Motor neuron (in vitro differentiated cells): ENCODE results near the gene GALNT10. TPM values are rescaled to one million over a fixed set of nuclear protein-coding genes. Genes with fewer than 3 reads are reported as not detected.
A peak's percentile ranks its signal among the peaks of the same experiment; 100 is the strongest.

ENCODE experiments used
- ATAC-seq, 8 experiments: fragments of 200-7000 bp; cut with Tn5 transposase; replicated peaks in 6 of 8; 2 replicates each; pipeline ENCODE4 v1.8.0; 2021; ENCODE audit warnings: mild to moderate bottlenecking in 8 of 8, moderate library complexity in 8 of 8
- H3K27ac ChIP-seq, 2 donors: fragments of 250-450 bp; sonication (Bioruptor Pico); 2 replicates each; pipeline ENCODE4 v1.9.0; 2021; ENCODE audit warnings: antibody characterized with exemption in 2 of 2, mild to moderate bottlenecking in 2 of 2, moderate library complexity in 1 of 2
- H3K4me1 ChIP-seq, 2 donors: fragments of 250-450 bp; sonication (Bioruptor Pico); replicated peaks in 1 of 2; 2 replicates each; pipeline ENCODE4 v1.6.1; 2021; ENCODE audit warnings: antibody characterized with exemption in 2 of 2, mild to moderate bottlenecking in 2 of 2, moderate library complexity in 1 of 2
- H3K4me3 ChIP-seq, 5 donors: fragments of 250-450 bp; sonication (Bioruptor Pico); 2 replicates each; pipeline ENCODE4 v1.9.0; 2021; ENCODE audit warnings: antibody characterized with exemption in 5 of 5, mild to moderate bottlenecking in 5 of 5, moderate library complexity in 4 of 5
- WGBS, 10 experiments: fragments of 450-650 bp; shearing (Covaris generic); methylation state at CpG; one replicate each; pipeline ENCODE4 v1.0.0; 2022; 5-methylcytosine and 5-hydroxymethylcytosine counted together
- in situ Hi-C, 9 experiments: fragments of 400-800 bp; cut with MboI; loops; one replicate each; pipeline ENCODE4 v1.15.0; 2021; ENCODE audit warnings: low sequenced_read_pairs in 9 of 9, low pct_unique_long_range_greater_than_20kb in 2 of 9; ENCODE audit not compliant: unreplicated experiment in 9 of 9
- total RNA-seq, 8 experiments: library from RNA; unstranded; fragments of 300-600 nt; gene quantifications; 2 replicates each; pipeline versions ENCODE4 v1.2.3 to v1.2.4, GENCODE V29; 2022

The GALNT10 gene
- total RNA-seq, 8 experiments from 2014 or later = 2.8 to 33.3 (median 7.5) TPM

DNA sequence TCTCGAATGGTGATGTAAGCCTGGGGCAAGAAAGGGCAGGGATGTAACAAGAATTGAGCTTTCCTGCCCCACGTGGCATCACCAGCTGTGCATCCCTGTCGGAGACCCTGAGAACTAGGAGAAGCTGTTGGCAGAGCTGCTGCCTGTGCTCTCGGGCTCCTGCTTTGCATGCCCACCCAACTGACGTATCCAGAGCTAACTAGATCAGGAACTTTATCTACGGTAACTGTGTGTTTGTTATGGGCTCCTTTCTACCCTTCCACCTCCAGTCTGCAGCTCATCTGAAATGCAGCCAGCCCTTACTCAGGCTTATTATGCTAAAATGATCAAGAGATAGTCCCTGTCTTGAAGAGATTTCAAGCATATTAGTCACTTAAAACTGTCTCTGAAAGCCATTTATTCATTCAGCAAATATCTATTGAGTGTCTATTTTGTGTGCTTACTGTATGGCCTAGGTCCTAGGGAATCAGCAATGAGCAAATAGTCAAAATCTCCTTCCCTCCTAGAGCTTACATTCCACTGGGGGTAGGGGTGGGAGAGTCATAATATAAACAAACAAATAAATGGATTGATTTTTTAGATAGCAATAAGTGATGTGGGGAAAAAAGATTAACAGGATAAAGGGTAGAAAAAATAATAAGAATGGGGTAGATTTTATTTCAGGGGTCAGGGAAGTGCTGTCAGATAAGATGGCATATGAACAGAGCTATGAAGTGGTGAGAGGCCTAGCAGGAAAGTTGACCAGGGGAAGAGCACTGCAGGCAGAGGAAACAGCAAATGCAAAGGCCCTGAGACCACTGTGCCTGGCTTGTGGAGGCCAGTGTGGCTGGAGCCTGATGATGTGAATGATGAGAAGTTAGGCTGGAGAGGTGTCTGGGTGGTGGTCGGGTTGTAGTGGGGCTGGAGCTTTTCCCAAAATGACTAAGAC is 118.2 kb downstream of the GALNT10 start:
- H3K27ac ChIP-seq = no peak overlapping the region
- in situ Hi-C loops = no loop called here
- WGBS, 10 experiments = 0 to 100% (median 71%) methylated on average over 1 to 7 of the region's 7 CpGs; no CpG with 5 or more reads in 1 of the 10 experiments
- peaks cover 0 to 4% of the 10 kb centered on the region in 2 donors for H3K4me1 ChIP-seq
- no peak overlapping the region for H3K4me3 ChIP-seq
- peak in 3 of 8 experiments; percentile 69 to 92 (median 90) for ATAC-seq

GRCh38 chr5:154309371-154309745 is 118.8 kb downstream of the GALNT10 start:
- ATAC-seq = peak in 2 of 8 experiments; percentile 11 to 29
- peaks cover 0 to 4% of the 10 kb centered on the region in 2 donors for H3K4me1 ChIP-seq
- 0 to 83% (median 80%) methylated on average over 1 of the region's 1 CpG; no CpG with 5 or more reads in 4 of the 10 experiments for WGBS, 10 experiments
- no peak overlapping the region for H3K4me3 ChIP-seq
- in situ Hi-C loops = no loop called here
- H3K27ac ChIP-seq = no peak overlapping the region

DNA sequence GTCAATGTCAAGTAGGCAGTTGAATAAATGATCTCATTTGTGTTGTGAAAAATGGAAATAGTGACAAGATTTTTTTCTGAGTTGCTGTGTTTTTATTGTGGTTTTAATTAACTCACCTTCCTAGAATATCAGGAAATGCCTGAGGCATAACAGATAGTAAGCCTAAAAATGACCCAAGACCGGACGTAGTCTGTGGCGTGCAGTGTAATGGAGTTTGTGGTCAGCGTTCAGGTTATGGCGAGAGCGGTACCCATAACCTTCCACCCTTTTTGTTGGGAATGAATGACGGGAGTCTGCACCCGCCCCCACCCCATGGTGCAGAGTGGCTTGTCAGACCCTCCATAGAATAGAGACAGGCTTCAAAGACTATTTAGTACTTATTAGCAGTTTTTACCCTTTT is 119.3 kb downstream of the GALNT10 start:
- peaks cover 0 to 4% of the 10 kb centered on the region in 2 donors for H3K4me1 ChIP-seq
- ATAC-seq = no peak
- no peak overlapping the region for H3K27ac ChIP-seq
- no peak overlapping the region for H3K4me3 ChIP-seq
- 80 to 100% (median 91%) methylated on average over 1 to 8 of the region's 8 CpGs; no CpG with 5 or more reads in 2 of the 10 experiments for WGBS, 10 experiments
- in situ Hi-C loops = no loop called here

DNA sequence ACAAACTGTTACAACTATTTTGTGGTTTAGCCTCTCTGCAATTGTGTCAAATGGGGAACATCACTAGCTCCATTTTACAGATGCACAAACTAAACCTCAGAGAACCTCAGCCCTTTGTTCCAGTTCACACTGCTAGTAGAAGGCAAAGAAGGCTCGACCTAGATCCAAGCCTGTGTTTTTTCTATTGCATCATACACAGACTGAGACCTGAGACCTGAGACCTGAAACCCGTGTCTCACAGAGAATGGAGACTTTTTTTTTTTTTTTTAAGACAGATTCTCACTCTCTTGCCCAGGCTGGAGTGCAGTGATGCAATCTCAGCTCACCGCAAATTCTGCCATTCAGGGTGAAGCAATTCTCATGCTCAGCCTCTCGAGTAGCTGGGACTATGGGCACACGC is 120.8 kb downstream of the GALNT10 start:
- WGBS, 10 experiments = 33 to 100% (median 80%) methylated on average over 1 to 3 of the region's 5 CpGs; no CpG with 5 or more reads in 3 of the 10 experiments
- peaks cover 0 to 7% of the 10 kb centered on the region in 2 donors for H3K4me1 ChIP-seq
- in situ Hi-C loops = no loop called here
- H3K4me3 ChIP-seq = no peak overlapping the region
- no peak overlapping the region for H3K27ac ChIP-seq
- no peak for ATAC-seq

- no peak for ATAC-seq
- Histone ChIP-seq H3K4me3 (no peak overlapping the region), H3K27ac (no peak overlapping the region), H3K4me1 (peaks cover 0 to 9% of the 10 kb centered on the region in 2 donors)
- 93 to 100% (median 100%) methylated on average over 1 to 3 of the region's 3 CpGs; no CpG with 5 or more reads in 1 of the 10 experiments for WGBS, 10 experiments
- in situ Hi-C loops = no loop called here
Observed at GRCh38 chr5:154312000-154312399, 121.5 kb downstream of the GALNT10 start.

GRCh38 chr5:154312576-154312975 is 122.0 kb downstream of the GALNT10 start:
- in situ Hi-C loops = no loop called here
- ATAC-seq = peak in 3 of 8 experiments; percentile 18 to 27 (median 19)
- H3K4me1 ChIP-seq = peaks cover 0 to 9% of the 10 kb centered on the region in 2 donors

GRCh38 chr5:154313360-154314017 is 123.0 kb downstream of the GALNT10 start:
- WGBS, 10 experiments = 0 to 100% (median 80%) methylated on average over 1 to 4 of the region's 4 CpGs; no CpG with 5 or more reads in 3 of the 10 experiments
- in situ Hi-C loops = no loop called here
- Histone ChIP-seq H3K27ac (no peak overlapping the region), H3K4me3 (no peak overlapping the region), H3K4me1 (peaks cover 0 to 9% of the 10 kb centered on the region in 2 donors)
- no peak for ATAC-seq

More at GRCh38 chr5:154312576-154312975, 122.0 kb downstream of the GALNT10 start:
- H3K27ac ChIP-seq = no peak overlapping the region
- no peak overlapping the region for H3K4me3 ChIP-seq

- Histone ChIP-seq H3K4me1 (peaks cover 9 to 19% of the 10 kb centered on the region in 2 donors), H3K4me3 (no peak overlapping the region), H3K27ac (no peak overlapping the region)
- WGBS, 10 experiments = 42 to 100% (median 83%) methylated on average over 1 to 3 of the region's 3 CpGs; no CpG with 5 or more reads in 2 of the 10 experiments
- in situ Hi-C loops = no loop called here
- no peak for ATAC-seq
Observed at GRCh38 chr5:154315196-154315595, 124.7 kb downstream of the GALNT10 start.

GRCh38 chr5:154315756-154316155 is 125.2 kb downstream of the GALNT10 start:
- no peak for ATAC-seq
- Histone ChIP-seq H3K4me1 (peaks cover 15 to 24% of the 10 kb centered on the region in 2 donors), H3K27ac (no peak overlapping the region), H3K4me3 (no peak overlapping the region)
- in situ Hi-C loops = no loop called here

GRCh38 chr5:154316223-154316935 is 125.8 kb downstream of the GALNT10 start:
- H3K4me1 ChIP-seq = peaks cover 20 to 30% of the 10 kb centered on the region in 2 donors
- no peak overlapping the region for H3K4me3 ChIP-seq
- WGBS, 10 experiments = 60 to 100% (median 79%) methylated on average over 2 to 5 of the region's 6 CpGs; no CpG with 5 or more reads in 2 of the 10 experiments
- ATAC-seq = peak in 6 of 8 experiments; percentile 13 to 81 (median 45)
- H3K27ac ChIP-seq = no peak overlapping the region
- in situ Hi-C loops = no loop called here

DNA sequence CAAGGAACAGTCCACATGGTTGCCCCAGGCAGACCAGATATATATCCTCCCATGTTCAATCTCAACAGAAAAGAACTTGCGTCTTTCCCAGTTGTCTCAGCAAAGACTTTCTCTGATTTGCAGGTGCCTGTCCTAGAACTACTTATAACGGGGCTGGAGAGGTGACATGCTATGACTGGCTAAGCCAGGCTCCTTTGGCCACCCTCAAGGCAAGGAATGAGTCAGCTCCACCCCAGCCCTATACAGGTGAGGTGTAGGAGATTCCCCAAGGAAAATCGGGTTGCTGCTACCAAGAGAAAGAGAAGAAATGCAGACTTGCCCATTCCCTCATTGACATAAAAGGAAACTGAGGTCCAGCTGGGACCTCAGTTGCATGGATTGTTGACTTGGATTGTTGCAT is 127.4 kb downstream of the GALNT10 start:
- Histone ChIP-seq H3K4me1 (peaks cover 20 to 30% of the 10 kb centered on the region in 2 donors), H3K4me3 (no peak overlapping the region), H3K27ac (no peak overlapping the region)
- no peak for ATAC-seq
- 75 to 100% (median 94%) methylated on average over 1 to 3 of the region's 3 CpGs; no CpG with 5 or more reads in 3 of the 10 experiments for WGBS, 10 experiments
- in situ Hi-C loops = no loop called here

DNA sequence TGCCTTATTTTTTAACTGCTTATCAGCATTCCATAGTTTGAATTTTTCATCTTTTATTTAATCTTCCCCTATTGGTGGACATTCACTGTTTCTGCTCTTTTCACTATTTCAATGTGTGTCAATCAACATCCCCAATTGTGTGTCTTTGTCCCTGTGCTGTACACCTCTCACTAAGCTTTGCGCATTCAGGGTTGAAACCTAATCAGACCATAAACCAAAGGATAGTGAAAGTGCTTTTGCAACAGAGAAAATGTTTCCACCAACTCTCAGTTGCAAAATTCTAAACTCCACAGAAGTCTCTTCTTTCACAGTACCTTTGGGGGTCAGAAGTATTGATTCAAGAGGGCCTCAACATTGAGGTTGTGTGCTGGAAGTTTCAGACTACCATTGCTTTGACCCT is 128.2 kb downstream of the GALNT10 start:
- H3K27ac ChIP-seq = no peak overlapping the region
- 100% methylated on average over 1 of the region's 1 CpG; no CpG with 5 or more reads in 6 of the 10 experiments for WGBS, 10 experiments
- no peak overlapping the region for H3K4me3 ChIP-seq
- in situ Hi-C loops = no loop called here
- peaks cover 22 to 30% of the 10 kb centered on the region in 2 donors for H3K4me1 ChIP-seq
- no peak for ATAC-seq
